AG10803 (cell line): ENCODE measurements around the gene HADHB.

Experiments
- DNase-seq: peaks from one replicate; pipeline ENCODE4 v3.0.0; 2010; ENCODE audit warnings: low read depth
- H3K4me3 ChIP-seq: 2 replicates; pipeline ENCODE4 v1.5.1; 2011; ENCODE audit warnings: mild to moderate bottlenecking, low read length, control low read depth
- CTCF ChIP-seq: conservative IDR thresholded peaks from 2 replicates; pipeline ENCODE4 v1.5.1; 2011; ENCODE audit warnings: mild to moderate bottlenecking, low read length, control low read depth, inconsistent platforms

HADHB gene

GRCh38 chr2:26337298-26337697 lies 92.6 kb downstream of the HADHB start:
- DNase-seq = no peak
- H3K4me3 ChIP-seq = no peak overlapping the region
- TF ChIP-seq CTCF = no peak
